Sigmoid colon (tissue), 4 donors: ENCODE results near the gene TAOK1.

ENCODE experiments used
- CTCF ChIP-seq, 4 experiments: fragments of 450-650 bp in 3 of 4; fragments of 200-600 bp in 1 of 4; IDR thresholded peaks; one replicate each; pipeline ENCODE4 v1.5.1; 2016 to 2019; ENCODE audit warnings: antibody characterized with exemption in 4 of 4, mild to moderate bottlenecking in 3 of 4, moderate library complexity in 2 of 4
- EP300 ChIP-seq, 4 donors: sonication (generic); formaldehyde crosslinking; IDR thresholded peaks; one replicate each; pipeline ENCODE4 v1.6.1; 2017; ENCODE audit warnings: antibody characterized with exemption in 4 of 4
- POLR2A ChIP-seq, 2 donors: fragments of 450-650 bp; IDR thresholded peaks; one replicate each; pipeline ENCODE4 v1.6.1; 2016; ENCODE audit warnings: antibody characterized with exemption in 2 of 2, mild to moderate bottlenecking in 2 of 2, moderate library complexity in 2 of 2
- POLR2AphosphoS5 ChIP-seq, 4 donors: sonication (generic); formaldehyde crosslinking; IDR thresholded peaks; one replicate each; pipeline ENCODE4 v1.6.1; 2017; ENCODE audit warnings: antibody characterized with exemption in 4 of 4

- TF ChIP-seq CTCF (IDR thresholded peaks at IDR 0.05) (no peak), POLR2A (IDR thresholded peaks at IDR 0.05) (peak in 1 of 2 donors; percentile 48), POLR2AphosphoS5 (IDR thresholded peaks at IDR 0.05) (peak; percentile 67 to 88 (median 76)), EP300 (IDR thresholded peaks at IDR 0.05) (no peak)
These were observed 176.5 kb downstream of the TAOK1 start, which contains the start of gene ABHD15 for GRCh38 chr17:29566473-29567303.
